Type B pancreatic cell (in vitro differentiated cells): ENCODE data around the gene PPP1R13B. TPM values are rescaled to one million over a fixed set of nuclear protein-coding genes. Genes with fewer than 3 reads are reported as not detected.

Experiments used
- DNase-seq: peaks from one replicate; pipeline ENCODE4 v3.0.0; 2021; ENCODE audit warnings: mixed read lengths; ENCODE audit not compliant: unreplicated experiment; ENCODE audit errors: extremely low spot score
- H3K27ac Mint-ChIP-seq: 2 replicates; pipeline ENCODE4 v1.8.0; 2021; ENCODE audit warnings: mild to moderate bottlenecking, mixed read lengths
- H3K27me3 Mint-ChIP-seq: 2 replicates; pipeline ENCODE4 v1.8.0; 2021; ENCODE audit warnings: mixed read lengths
- H3K36me3 Mint-ChIP-seq: 2 replicates; pipeline ENCODE4 v1.8.0; 2021; ENCODE audit warnings: mixed read lengths
- H3K4me1 Mint-ChIP-seq: one replicate; pipeline ENCODE4 v1.8.0; 2021; ENCODE audit warnings: mixed read lengths; ENCODE audit not compliant: unreplicated experiment
- H3K4me3 Mint-ChIP-seq: 2 replicates; pipeline ENCODE4 v1.8.0; 2021; ENCODE audit warnings: mild to moderate bottlenecking, mixed read lengths
- H3K9me3 Mint-ChIP-seq: 2 replicates; pipeline ENCODE4 v1.8.0; 2021; ENCODE audit warnings: mixed read lengths
- total RNA-seq: library from RNA; stranded (reverse); gene quantifications from 2 replicates; pipeline ENCODE4 v1.2.1, GENCODE V29; 2021; ENCODE audit warnings: low replicate concordance
- TF ChIP-seq, protein P1 (sequence below): fragments of 200-600 bp; sonication (generic); conservative IDR thresholded peaks from 2 replicates; pipeline ENCODE4 v1.5.0; 2021; ENCODE audit warnings: antibody characterized with exemption, mild to moderate bottlenecking

Gene PPP1R13B
- total RNA-seq, 1 donor from 2014 or later = 20.4 TPM

- Mint-ChIP-seq H3K4me3 (no peak overlapping the region), H3K36me3 (peaks cover 4% of the 10 kb centered on the region), H3K9me3 (no peaks in the 10 kb centered on the region), H3K27me3 (no peaks in the 10 kb centered on the region), H3K4me1 (peaks cover 15% of the 10 kb centered on the region), H3K27ac (no peak overlapping the region)
- no peak for DNase-seq
- TF ChIP-seq, protein P1, sequence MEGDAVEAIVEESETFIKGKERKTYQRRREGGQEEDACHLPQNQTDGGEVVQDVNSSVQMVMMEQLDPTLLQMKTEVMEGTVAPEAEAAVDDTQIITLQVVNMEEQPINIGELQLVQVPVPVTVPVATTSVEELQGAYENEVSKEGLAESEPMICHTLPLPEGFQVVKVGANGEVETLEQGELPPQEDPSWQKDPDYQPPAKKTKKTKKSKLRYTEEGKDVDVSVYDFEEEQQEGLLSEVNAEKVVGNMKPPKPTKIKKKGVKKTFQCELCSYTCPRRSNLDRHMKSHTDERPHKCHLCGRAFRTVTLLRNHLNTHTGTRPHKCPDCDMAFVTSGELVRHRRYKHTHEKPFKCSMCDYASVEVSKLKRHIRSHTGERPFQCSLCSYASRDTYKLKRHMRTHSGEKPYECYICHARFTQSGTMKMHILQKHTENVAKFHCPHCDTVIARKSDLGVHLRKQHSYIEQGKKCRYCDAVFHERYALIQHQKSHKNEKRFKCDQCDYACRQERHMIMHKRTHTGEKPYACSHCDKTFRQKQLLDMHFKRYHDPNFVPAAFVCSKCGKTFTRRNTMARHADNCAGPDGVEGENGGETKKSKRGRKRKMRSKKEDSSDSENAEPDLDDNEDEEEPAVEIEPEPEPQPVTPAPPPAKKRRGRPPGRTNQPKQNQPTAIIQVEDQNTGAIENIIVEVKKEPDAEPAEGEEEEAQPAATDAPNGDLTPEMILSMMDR = no peak
These were observed 89.2 kb downstream of the PPP1R13B start for GRCh38 chr14:103758059-103758776.

DNA sequence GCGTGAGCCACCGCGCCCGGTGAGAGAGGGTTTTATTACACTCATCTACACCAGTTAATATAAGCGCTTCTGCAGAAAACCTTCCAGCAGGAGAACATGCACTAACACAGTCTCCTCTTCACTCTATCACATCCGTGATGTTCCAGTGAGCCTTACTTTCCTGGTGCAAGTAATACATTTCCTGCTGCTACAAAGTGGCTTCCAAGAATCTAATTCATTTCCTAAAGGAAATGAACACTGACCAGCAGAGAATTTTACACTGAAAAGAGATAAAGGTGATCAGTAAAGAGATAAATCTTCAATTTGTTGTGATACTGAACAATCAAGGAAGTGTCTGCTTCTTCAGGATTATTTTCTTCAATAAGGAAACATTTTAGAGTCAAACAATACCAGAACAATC, 92.3 kb downstream of the PPP1R13B start:
- Mint-ChIP-seq H3K27ac (no peak overlapping the region), H3K27me3 (no peaks in the 10 kb centered on the region), H3K4me1 (no peaks in the 10 kb centered on the region), H3K4me3 (no peak overlapping the region), H3K9me3 (no peaks in the 10 kb centered on the region), H3K36me3 (no peaks in the 10 kb centered on the region)
- no peak for DNase-seq
- TF ChIP-seq, protein P1 = no peak

DNA sequence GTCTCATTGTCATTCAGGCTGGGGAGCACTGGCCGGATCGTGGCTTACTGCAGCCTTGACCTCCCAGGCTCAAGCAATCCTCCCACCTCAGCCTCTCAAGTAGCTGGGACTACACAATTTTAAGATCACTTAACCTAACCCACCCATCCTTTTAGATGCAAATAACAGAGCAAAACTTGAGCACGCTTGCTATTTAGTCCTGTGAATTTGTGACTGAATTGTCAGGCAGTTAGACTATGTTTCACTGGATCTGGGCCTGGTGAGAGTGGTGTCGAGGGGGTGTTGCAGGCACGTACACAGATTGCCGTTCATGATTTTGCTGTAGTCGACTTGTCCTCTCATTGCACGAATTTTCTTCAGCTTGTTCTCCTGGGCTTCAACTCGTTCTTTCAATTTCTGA, 93.6 kb downstream of the PPP1R13B start:
- Mint-ChIP-seq H3K27me3 (no peaks in the 10 kb centered on the region), H3K4me1 (no peaks in the 10 kb centered on the region), H3K36me3 (no peaks in the 10 kb centered on the region), H3K4me3 (no peak overlapping the region), H3K9me3 (no peaks in the 10 kb centered on the region), H3K27ac (no peak overlapping the region)
- TF ChIP-seq, protein P1 = no peak
- DNase-seq = peak; percentile 37

DNA sequence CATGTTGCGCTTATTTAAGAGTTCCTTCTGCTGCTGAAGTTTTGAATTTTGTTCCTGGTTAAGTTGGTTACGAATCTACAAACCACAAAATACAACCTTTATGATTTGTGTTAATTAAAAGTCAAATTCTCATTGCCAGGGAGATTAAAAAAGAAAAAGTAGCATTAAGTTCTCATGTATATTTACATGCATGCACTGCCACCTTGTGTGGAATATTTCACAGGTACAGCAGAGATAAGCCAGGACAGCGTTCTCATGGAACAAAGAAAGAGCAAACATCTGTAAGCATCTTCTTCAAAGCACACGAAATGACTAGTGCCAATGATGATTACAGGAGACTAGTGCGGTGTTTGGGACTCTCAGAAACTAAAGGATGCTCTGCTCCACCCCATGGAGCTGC, 97.5 kb downstream of the PPP1R13B start:
- Mint-ChIP-seq H3K4me1 (no peaks in the 10 kb centered on the region), H3K27ac (no peak overlapping the region), H3K27me3 (no peaks in the 10 kb centered on the region), H3K4me3 (no peak overlapping the region), H3K36me3 (no peaks in the 10 kb centered on the region), H3K9me3 (no peaks in the 10 kb centered on the region)
- DNase-seq = no peak
- TF ChIP-seq, protein P1 = no peak

DNA sequence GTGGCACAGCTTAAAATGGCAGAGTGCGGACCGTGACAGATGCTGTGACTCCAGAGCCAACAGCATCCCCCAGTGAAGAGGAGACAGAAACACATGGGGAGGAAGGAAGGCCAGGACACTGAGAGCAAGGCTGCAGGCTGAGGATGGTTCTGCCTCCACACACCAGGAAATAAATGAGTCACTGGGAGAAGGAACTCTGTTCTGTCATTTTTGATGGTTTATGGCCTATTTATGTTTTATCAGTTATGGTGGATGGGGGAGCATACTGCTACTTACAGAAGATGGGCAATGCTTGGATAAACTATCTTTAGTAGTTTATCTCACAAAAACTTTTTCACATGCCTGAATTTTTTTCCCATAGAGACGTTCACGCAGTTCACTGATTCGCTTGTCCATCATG, 97.9 kb downstream of the PPP1R13B start:
- H3K4me1 Mint-ChIP-seq = no peaks in the 10 kb centered on the region
- no peak overlapping the region for H3K4me3 Mint-ChIP-seq
- H3K9me3 Mint-ChIP-seq = no peaks in the 10 kb centered on the region
- peak; percentile 36 for DNase-seq
- H3K27ac Mint-ChIP-seq = peak overlapping the region; percentile 20
- no peaks in the 10 kb centered on the region for H3K27me3 Mint-ChIP-seq
- H3K36me3 Mint-ChIP-seq = no peaks in the 10 kb centered on the region
- TF ChIP-seq, protein P1 = no peak
